Measurements from ENCODE around the gene SCO2. TPM values are rescaled to one million over a fixed set of nuclear protein-coding genes. Genes with fewer than 3 reads are reported as not detected.

Gene SCO2
- total and polyA plus RNA-seq, 2 of the 13 experiments (the other 11 are each of a cell fraction or from before 2014, with no cell fraction given), result 0.32 to 3.7 TPM

DNA sequence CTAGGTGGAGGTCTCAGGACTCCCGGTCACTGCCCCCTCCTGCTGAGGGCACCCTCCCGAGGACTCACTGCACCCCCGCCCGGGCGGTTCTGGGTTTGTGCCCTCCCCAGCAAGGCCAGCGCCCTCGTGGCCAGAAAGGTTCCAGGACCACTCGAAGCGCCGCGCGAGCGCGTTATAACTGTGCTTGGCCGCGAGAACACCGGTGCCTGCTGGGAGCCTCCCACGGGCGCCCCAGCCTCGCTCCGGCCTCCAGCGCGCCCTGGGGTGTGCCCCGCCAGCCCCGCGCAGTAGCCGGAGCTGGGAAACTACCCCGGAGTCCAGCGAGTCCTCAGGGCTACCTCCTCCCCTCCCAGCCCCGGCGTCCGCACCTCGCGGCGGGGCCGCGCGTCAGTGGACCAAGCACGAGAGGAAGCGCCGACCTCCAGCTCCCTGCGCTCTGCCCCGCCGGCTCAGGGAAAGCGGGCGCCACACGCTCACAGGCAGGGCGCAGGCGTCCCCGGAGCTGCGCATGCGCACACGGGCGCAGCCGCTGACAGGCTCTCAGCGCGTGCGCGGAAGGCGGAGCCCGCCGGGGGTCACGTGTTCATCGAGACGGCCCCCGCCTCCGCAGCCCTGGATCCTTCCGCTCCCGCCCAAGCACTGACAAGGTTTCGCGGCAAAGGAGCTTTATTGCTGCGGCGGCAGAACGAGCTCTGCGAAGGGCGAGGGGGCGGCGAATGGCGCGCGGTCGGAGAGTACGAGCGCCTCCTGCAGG, at the start of gene SCO2 (continued):
- TF ChIP-seq MIER2 (CRISPR knock-in tag; IDR thresholded peaks at IDR 0.05), result no peak
- TF ChIP-seq XRCC5 (optimal IDR thresholded peaks at IDR 0.05; ENCODE audit: low read length), result peak; percentile 53
- peak; percentile 94 for TF ChIP-seq ZNF501 (CRISPR knock-in tag; IDR thresholded peaks at IDR 0.05)
- TF ChIP-seq KDM4B (CRISPR knock-in tag; IDR thresholded peaks at IDR 0.05), result no peak; the same call in 1 of the 2 replicates
- TF ChIP-seq, protein P1, sequence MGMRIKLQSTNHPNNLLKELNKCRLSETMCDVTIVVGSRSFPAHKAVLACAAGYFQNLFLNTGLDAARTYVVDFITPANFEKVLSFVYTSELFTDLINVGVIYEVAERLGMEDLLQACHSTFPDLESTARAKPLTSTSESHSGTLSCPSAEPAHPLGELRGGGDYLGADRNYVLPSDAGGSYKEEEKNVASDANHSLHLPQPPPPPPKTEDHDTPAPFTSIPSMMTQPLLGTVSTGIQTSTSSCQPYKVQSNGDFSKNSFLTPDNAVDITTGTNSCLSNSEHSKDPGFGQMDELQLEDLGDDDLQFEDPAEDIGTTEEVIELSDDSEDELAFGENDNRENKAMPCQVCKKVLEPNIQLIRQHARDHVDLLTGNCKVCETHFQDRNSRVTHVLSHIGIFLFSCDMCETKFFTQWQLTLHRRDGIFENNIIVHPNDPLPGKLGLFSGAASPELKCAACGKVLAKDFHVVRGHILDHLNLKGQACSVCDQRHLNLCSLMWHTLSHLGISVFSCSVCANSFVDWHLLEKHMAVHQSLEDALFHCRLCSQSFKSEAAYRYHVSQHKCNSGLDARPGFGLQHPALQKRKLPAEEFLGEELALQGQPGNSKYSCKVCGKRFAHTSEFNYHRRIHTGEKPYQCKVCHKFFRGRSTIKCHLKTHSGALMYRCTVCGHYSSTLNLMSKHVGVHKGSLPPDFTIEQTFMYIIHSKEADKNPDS (CRISPR knock-in tag; IDR thresholded peaks at IDR 0.05), result 0 out of 2 replicates have a peak, but pooled peaks have one; percentile 43
- TF ChIP-seq NCOA1 (CRISPR knock-in tag; IDR thresholded peaks at IDR 0.05), result peak; percentile 52
- TF ChIP-seq HNRNPH1 (optimal IDR thresholded peaks at IDR 0.05; ENCODE audit: low read depth, low read length), result no peak
- no peak for TF ChIP-seq TOE1 (CRISPR knock-in tag; IDR thresholded peaks at IDR 0.05)
- no peak for TF ChIP-seq CENPX (CRISPR knock-in tag; IDR thresholded peaks at IDR 0.05)
- no peak for TF ChIP-seq IKZF1 (IDR thresholded peaks at IDR 0.05)
- peak; percentile 46; the same call in 1 of the 2 replicates for TF ChIP-seq ZNF446 (CRISPR knock-in tag; IDR thresholded peaks at IDR 0.05)
- TF ChIP-seq FIP1L1 (IDR thresholded peaks at IDR 0.05; ENCODE audit: borderline replicate concordance, insufficient read depth, low read depth, low read length), result no peak
- TF ChIP-seq, protein P2, sequence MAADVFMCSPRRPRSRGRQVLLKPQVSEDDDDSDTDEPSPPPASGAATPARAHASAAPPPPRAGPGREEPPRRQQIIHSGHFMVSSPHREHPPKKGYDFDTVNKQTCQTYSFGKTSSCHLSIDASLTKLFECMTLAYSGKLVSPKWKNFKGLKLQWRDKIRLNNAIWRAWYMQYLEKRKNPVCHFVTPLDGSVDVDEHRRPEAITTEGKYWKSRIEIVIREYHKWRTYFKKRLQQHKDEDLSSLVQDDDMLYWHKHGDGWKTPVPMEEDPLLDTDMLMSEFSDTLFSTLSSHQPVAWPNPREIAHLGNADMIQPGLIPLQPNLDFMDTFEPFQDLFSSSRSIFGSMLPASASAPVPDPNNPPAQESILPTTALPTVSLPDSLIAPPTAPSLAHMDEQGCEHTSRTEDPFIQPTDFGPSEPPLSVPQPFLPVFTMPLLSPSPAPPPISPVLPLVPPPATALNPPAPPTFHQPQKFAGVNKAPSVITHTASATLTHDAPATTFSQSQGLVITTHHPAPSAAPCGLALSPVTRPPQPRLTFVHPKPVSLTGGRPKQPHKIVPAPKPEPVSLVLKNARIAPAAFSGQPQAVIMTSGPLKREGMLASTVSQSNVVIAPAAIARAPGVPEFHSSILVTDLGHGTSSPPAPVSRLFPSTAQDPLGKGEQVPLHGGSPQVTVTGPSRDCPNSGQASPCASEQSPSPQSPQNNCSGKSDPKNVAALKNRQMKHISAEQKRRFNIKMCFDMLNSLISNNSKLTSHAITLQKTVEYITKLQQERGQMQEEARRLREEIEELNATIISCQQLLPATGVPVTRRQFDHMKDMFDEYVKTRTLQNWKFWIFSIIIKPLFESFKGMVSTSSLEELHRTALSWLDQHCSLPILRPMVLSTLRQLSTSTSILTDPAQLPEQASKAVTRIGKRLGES (CRISPR knock-in tag; IDR thresholded peaks at IDR 0.05; ENCODE audit: borderline replicate concordance), result no peak
- TF ChIP-seq ZBTB8A (CRISPR knock-in tag; IDR thresholded peaks at IDR 0.05; ENCODE audit: borderline replicate concordance, low read depth), result no peak
- TF ChIP-seq, protein P3, sequence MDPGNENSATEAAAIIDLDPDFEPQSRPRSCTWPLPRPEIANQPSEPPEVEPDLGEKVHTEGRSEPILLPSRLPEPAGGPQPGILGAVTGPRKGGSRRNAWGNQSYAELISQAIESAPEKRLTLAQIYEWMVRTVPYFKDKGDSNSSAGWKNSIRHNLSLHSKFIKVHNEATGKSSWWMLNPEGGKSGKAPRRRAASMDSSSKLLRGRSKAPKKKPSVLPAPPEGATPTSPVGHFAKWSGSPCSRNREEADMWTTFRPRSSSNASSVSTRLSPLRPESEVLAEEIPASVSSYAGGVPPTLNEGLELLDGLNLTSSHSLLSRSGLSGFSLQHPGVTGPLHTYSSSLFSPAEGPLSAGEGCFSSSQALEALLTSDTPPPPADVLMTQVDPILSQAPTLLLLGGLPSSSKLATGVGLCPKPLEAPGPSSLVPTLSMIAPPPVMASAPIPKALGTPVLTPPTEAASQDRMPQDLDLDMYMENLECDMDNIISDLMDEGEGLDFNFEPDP (CRISPR knock-in tag; conservative IDR thresholded peaks at IDR 0.05), result no peak
- no peak for TF ChIP-seq CHCHD3 (CRISPR knock-in tag; IDR thresholded peaks at IDR 0.05)
- TF ChIP-seq ZNF614 (CRISPR knock-in tag; IDR thresholded peaks at IDR 0.05; ENCODE audit: borderline replicate concordance), result peak; percentile 52; the same call in 1 of the 2 replicates
- no peak for TF ChIP-seq RFX3 (CRISPR knock-in tag; IDR thresholded peaks at IDR 0.05)
- TF ChIP-seq NBN (conservative IDR thresholded peaks at IDR 0.05), result no peak
- TF ChIP-seq, protein P4, sequence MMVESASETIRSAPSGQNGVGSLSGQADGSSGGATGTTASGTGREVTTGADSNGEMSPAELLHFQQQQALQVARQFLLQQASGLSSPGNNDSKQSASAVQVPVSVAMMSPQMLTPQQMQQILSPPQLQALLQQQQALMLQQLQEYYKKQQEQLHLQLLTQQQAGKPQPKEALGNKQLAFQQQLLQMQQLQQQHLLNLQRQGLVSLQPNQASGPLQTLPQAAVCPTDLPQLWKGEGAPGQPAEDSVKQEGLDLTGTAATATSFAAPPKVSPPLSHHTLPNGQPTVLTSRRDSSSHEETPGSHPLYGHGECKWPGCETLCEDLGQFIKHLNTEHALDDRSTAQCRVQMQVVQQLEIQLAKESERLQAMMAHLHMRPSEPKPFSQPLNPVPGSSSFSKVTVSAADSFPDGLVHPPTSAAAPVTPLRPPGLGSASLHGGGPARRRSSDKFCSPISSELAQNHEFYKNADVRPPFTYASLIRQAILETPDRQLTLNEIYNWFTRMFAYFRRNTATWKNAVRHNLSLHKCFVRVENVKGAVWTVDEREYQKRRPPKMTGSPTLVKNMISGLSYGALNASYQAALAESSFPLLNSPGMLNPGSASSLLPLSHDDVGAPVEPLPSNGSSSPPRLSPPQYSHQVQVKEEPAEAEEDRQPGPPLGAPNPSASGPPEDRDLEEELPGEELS (CRISPR knock-in tag; IDR thresholded peaks at IDR 0.05), result 0 out of 2 replicates have a peak, but pooled peaks have one; percentile 11
- TF ChIP-seq ZNF335 (CRISPR knock-in tag; IDR thresholded peaks at IDR 0.05), result 0 out of 2 replicates have a peak, but pooled peaks have one; percentile 43
- TF ChIP-seq SRSF1 (optimal IDR thresholded peaks at IDR 0.05; ENCODE audit: low read depth, low read length), result peak; percentile 8

Data from HepG2 (cell line).